ENCODE measurements around the gene MBD3L3. TPM values are rescaled to one million over a fixed set of nuclear protein-coding genes. Genes with fewer than 3 reads are reported as not detected.

MBD3L3 gene
- total and polyA plus RNA-seq, 10 of the 15 experiments (the other 5 are each of a cell fraction or from before 2014, with no cell fraction given): not detected

DNA sequence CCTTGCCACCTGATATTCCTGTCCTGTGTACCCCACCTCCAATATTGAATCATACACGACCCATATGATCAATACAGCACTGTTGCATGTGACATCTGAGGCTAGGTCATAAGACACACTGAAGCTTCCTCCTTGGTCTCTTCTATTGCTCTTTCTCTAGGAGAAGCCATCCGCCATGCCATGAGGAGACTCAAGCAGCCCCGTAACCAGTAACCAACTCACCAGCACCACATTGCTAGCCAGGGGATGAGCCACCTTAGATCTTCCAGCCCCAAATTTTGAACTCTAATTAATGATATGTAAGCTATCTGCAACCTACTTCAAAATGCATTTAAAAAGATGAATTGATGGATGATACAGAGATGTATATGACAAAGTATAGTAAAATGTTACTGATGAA lies 39.6 kb upstream of the MBD3L3 start (continued):
- TF ChIP-seq, protein P1, sequence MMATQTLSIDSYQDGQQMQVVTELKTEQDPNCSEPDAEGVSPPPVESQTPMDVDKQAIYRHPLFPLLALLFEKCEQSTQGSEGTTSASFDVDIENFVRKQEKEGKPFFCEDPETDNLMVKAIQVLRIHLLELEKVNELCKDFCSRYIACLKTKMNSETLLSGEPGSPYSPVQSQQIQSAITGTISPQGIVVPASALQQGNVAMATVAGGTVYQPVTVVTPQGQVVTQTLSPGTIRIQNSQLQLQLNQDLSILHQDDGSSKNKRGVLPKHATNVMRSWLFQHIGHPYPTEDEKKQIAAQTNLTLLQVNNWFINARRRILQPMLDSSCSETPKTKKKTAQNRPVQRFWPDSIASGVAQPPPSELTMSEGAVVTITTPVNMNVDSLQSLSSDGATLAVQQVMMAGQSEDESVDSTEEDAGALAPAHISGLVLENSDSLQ (IDR thresholded peaks at IDR 0.05): no peak
- TF ChIP-seq, protein P2, sequence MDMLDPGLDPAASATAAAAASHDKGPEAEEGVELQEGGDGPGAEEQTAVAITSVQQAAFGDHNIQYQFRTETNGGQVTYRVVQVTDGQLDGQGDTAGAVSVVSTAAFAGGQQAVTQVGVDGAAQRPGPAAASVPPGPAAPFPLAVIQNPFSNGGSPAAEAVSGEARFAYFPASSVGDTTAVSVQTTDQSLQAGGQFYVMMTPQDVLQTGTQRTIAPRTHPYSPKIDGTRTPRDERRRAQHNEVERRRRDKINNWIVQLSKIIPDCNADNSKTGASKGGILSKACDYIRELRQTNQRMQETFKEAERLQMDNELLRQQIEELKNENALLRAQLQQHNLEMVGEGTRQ (IDR thresholded peaks at IDR 0.05; ENCODE audit: borderline replicate concordance, low read depth, low read length): no peak
- TF ChIP-seq STAT3 (IDR thresholded peaks at IDR 0.05; ENCODE audit: low read depth, low read length): no peak

DNA sequence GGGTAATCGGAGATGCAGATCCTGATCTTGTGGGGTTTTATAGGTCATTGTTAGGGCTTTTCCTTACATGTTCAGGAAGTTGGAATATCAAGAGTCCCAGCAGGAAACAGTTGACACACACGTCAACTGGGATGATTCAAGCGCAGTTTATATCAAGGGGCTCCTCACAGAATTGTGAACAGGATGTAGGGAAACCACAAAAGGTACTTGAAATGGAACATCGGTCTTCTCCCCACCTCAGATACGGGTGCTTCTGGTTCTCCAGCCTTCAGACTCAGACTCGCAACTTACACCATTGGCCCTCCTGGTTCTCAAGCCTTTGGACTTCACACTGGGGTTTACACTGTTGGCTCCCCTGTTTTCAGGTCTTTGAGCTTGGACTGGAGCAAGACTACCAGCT lies 30.5 kb upstream of the MBD3L3 start:
- WGBS (ENCODE audit: insufficient coverage, insufficient replicate concordance, low lambda C conversion rate, missing lambda C conversion rate): 75% methylated on average over 6 of the region's 6 CpGs
- in situ Hi-C loops (cut with MboI): no loop called here
- FAIRE-seq: no peak
- Histone ChIP-seq H3K4me2 (ENCODE audit: control insufficient read depth, insufficient read depth) (no peak overlapping the region), H3K9me3 (replicated peaks; ENCODE audit: control insufficient read depth, insufficient read depth, low read length) (peaks cover 27% of the 10 kb centered on the region), H4K20me1 (ENCODE audit: control insufficient read depth, insufficient read depth) (no peaks in the 10 kb centered on the region), H3K36me3 (ENCODE audit: control insufficient read depth in 2 of 2, insufficient read depth in 2 of 2, low read length in 1 of 2) (peaks cover 4 to 6% of the 10 kb centered on the region in 2 experiments; a peak in 3 of 4 replicates), H3K27ac (ENCODE audit: control insufficient read depth, insufficient read depth) (no peak overlapping the region), H3K4me1 (ENCODE audit: control insufficient read depth, insufficient read depth, low read length) (no peaks in the 10 kb centered on the region), H3K9ac (ENCODE audit: control insufficient read depth, insufficient read depth, low read length) (no peak overlapping the region), H3K27me3 (replicated peaks in 1 of 2; ENCODE audit: control insufficient read depth in 2 of 2, insufficient read depth in 2 of 2, low read length in 1 of 2) (no peaks in the 10 kb centered on the region), H2AFZ (ENCODE audit: control insufficient read depth, low read depth, low read length) (no peak overlapping the region), H3K79me2 (ENCODE audit: control insufficient read depth, insufficient read depth, low read length) (no peaks in the 10 kb centered on the region), H3K4me3 (no peak overlapping the region)
- intact Hi-C loops (cut with micrococcal nuclease; ENCODE audit: unreplicated experiment): no loop called here
- ChIA-PET CTCF (no interaction called here), SMC1A (ENCODE audit: uncharacterized antibody, unreplicated experiment) (no interaction called here), RAD21 (ENCODE audit: unreplicated experiment) (no interaction called here), POLR2A (no interaction called here)
- no peak for DNase-seq (ENCODE audit: low read depth, low spot score)
- ATAC-seq: no peak
- no TSS peak for BruUV-seq (replicated peaks)
- TF ChIP-seq BHLHE40 (IDR thresholded peaks at IDR 0.05; ENCODE audit: borderline replicate concordance in 1 of 2, low read depth in 2 of 2, low read length in 1 of 2): no peak
- no peak for TF ChIP-seq ZZZ3 (IDR thresholded peaks at IDR 0.05; ENCODE audit: control insufficient read depth, insufficient read length, low read depth)
- TF ChIP-seq ZNF24 (IDR thresholded peaks at IDR 0.05): no peak
- TF ChIP-seq, protein P3, sequence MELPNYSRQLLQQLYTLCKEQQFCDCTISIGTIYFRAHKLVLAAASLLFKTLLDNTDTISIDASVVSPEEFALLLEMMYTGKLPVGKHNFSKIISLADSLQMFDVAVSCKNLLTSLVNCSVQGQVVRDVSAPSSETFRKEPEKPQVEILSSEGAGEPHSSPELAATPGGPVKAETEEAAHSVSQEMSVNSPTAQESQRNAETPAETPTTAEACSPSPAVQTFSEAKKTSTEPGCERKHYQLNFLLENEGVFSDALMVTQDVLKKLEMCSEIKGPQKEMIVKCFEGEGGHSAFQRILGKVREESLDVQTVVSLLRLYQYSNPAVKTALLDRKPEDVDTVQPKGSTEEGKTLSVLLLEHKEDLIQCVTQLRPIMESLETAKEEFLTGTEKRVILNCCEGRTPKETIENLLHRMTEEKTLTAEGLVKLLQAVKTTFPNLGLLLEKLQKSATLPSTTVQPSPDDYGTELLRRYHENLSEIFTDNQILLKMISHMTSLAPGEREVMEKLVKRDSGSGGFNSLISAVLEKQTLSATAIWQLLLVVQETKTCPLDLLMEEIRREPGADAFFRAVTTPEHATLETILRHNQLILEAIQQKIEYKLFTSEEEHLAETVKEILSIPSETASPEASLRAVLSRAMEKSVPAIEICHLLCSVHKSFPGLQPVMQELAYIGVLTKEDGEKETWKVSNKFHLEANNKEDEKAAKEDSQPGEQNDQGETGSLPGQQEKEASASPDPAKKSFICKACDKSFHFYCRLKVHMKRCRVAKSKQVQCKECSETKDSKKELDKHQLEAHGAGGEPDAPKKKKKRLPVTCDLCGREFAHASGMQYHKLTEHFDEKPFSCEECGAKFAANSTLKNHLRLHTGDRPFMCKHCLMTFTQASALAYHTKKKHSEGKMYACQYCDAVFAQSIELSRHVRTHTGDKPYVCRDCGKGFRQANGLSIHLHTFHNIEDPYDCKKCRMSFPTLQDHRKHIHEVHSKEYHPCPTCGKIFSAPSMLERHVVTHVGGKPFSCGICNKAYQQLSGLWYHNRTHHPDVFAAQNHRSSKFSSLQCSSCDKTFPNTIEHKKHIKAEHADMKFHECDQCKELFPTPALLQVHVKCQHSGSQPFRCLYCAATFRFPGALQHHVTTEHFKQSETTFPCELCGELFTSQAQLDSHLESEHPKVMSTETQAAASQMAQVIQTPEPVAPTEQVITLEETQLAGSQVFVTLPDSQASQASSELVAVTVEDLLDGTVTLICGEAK (IDR thresholded peaks at IDR 0.05; ENCODE audit: borderline replicate concordance): no peak
- no peak for TF ChIP-seq ZNF207 (IDR thresholded peaks at IDR 0.05; ENCODE audit: borderline replicate concordance)
- TF ChIP-seq ESRRA (IDR thresholded peaks at IDR 0.05; ENCODE audit: low read length): no peak
- TF ChIP-seq MTA2 (IDR thresholded peaks at IDR 0.05; ENCODE audit: low read depth): no peak
- no peak for TF ChIP-seq RCOR1 (conservative IDR thresholded peaks at IDR 0.05; ENCODE audit: low read depth, low read length)
- TF ChIP-seq, protein P4, sequence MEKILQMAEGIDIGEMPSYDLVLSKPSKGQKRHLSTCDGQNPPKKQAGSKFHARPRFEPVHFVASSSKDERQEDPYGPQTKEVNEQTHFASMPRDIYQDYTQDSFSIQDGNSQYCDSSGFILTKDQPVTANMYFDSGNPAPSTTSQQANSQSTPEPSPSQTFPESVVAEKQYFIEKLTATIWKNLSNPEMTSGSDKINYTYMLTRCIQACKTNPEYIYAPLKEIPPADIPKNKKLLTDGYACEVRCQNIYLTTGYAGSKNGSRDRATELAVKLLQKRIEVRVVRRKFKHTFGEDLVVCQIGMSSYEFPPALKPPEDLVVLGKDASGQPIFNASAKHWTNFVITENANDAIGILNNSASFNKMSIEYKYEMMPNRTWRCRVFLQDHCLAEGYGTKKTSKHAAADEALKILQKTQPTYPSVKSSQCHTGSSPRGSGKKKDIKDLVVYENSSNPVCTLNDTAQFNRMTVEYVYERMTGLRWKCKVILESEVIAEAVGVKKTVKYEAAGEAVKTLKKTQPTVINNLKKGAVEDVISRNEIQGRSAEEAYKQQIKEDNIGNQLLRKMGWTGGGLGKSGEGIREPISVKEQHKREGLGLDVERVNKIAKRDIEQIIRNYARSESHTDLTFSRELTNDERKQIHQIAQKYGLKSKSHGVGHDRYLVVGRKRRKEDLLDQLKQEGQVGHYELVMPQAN (conservative IDR thresholded peaks at IDR 0.05): no peak
- no peak for TF ChIP-seq FOS (IDR thresholded peaks at IDR 0.05; ENCODE audit: borderline replicate concordance, extremely low read depth, insufficient read length)
- no peak for TF ChIP-seq IKZF1 (conservative IDR thresholded peaks at IDR 0.05)
- TF ChIP-seq SUZ12 (IDR thresholded peaks at IDR 0.05; ENCODE audit: unreplicated experiment): no peak
- TF ChIP-seq ZBED1 (IDR thresholded peaks at IDR 0.05; ENCODE audit: borderline replicate concordance): no peak

Data from GM12878 (cell line).